ENCODE measurements around the gene GFOD1. TPM values are rescaled to one million over a fixed set of nuclear protein-coding genes. Genes with fewer than 3 reads are reported as not detected.
A peak's percentile ranks its signal among the peaks of the same experiment; 100 is the strongest.

The GFOD1 gene
- total RNA-seq, 4 donors from 2014 or later, result 16.1 to 30.7 (median 22.9) TPM

DNA sequence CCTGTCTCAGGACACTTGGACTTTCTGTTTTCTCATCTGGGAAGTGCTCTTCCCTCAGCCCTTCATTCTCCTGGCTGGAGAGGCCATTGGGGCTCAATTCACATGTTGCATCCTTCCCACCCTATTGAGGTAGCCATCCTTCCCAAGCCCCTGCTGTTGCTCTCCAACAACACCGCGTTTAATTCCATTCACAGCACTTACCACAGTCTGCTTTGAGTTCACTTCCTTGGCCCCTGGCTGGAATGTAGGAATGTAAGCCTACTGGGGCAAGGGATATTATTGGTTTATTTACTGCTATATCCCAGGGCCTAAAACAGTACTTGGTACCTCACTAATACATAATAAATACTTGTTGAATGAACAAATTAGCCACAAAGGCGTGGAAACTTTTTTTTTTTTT is 6.7 kb upstream of the GFOD1 start:
- Histone ChIP-seq H3K36me3 (no peaks in the 10 kb centered on the region), H3K9me3 (no peaks in the 10 kb centered on the region), H3K4me3 (no peak overlapping the region), H3K27me3 (no peaks in the 10 kb centered on the region), H3K27ac (no peak overlapping the region), H3K4me1 (peaks cover 0 to 7% (median 0%) of the 10 kb centered on the region in 3 donors)
- WGBS, 2 donors, result 81 to 87% methylated on average over 2 of the region's 3 CpGs
- intact Hi-C loops (cut with DNase I), result no loop called here
- no peak for DNase-seq
- no peak for TF ChIP-seq POLR2A (IDR thresholded peaks at IDR 0.05)
- no peak for TF ChIP-seq CTCF (IDR thresholded peaks at IDR 0.05)

GRCh38 chr6:13493147-13493546 is 5.7 kb upstream of the GFOD1 start:
- Histone ChIP-seq H3K27ac (no peak overlapping the region), H3K27me3 (no peaks in the 10 kb centered on the region), H3K4me3 (no peak overlapping the region), H3K4me1 (peaks cover 6 to 17% (median 6%) of the 10 kb centered on the region in 3 donors), H3K36me3 (no peaks in the 10 kb centered on the region), H3K9me3 (no peaks in the 10 kb centered on the region)
- WGBS, 2 donors, result 87 to 90% methylated on average over 3 of the region's 3 CpGs
- TF ChIP-seq CTCF (IDR thresholded peaks at IDR 0.05) (no peak), POLR2A (IDR thresholded peaks at IDR 0.05) (no peak)
- intact Hi-C loops (cut with DNase I), result no loop called here
- no peak for DNase-seq

- no peaks in the 10 kb centered on the region for H3K27me3 ChIP-seq
- WGBS, 2 donors, result 86 to 96% methylated on average over 2 of the region's 2 CpGs
- no peak overlapping the region for H3K27ac ChIP-seq
- H3K4me3 ChIP-seq, result no peak overlapping the region
- TF ChIP-seq POLR2A (IDR thresholded peaks at IDR 0.05) (no peak), CTCF (IDR thresholded peaks at IDR 0.05) (no peak)
- H3K4me1 ChIP-seq, result peaks cover 6 to 22% (median 7%) of the 10 kb centered on the region in 3 donors
- DNase-seq, result no peak
- no peaks in the 10 kb centered on the region for H3K9me3 ChIP-seq
- H3K36me3 ChIP-seq, result no peaks in the 10 kb centered on the region
- intact Hi-C loops (cut with DNase I), result no loop called here
Measured at GRCh38 chr6:13492357-13492756, 5.0 kb upstream of the GFOD1 start.

- intact Hi-C loops (cut with DNase I), result no loop called here
- WGBS, 2 donors, result 66 to 68% methylated on average over 3 of the region's 3 CpGs
- peaks cover 6 to 23% (median 7%) of the 10 kb centered on the region in 3 donors for H3K4me1 ChIP-seq
- H3K36me3 ChIP-seq, result no peaks in the 10 kb centered on the region
- H3K4me3 ChIP-seq, result no peak overlapping the region
- H3K9me3 ChIP-seq, result no peaks in the 10 kb centered on the region
- H3K27me3 ChIP-seq, result no peaks in the 10 kb centered on the region
- peak overlapping the region in 1 of 4 donors; percentile 34 for H3K27ac ChIP-seq
- DNase-seq, result no peak
- TF ChIP-seq POLR2A (IDR thresholded peaks at IDR 0.05), result no peak
- TF ChIP-seq CTCF (IDR thresholded peaks at IDR 0.05), result no peak
Measured at GRCh38 chr6:13491538-13491937, 4.1 kb upstream of the GFOD1 start.

GRCh38 chr6:13490402-13490801 is 3.0 kb upstream of the GFOD1 start:
- intact Hi-C loops (cut with DNase I), result no loop called here
- WGBS, 2 donors, result 83 to 93% methylated on average over 3 of the region's 3 CpGs
- no peak overlapping the region for H3K27ac ChIP-seq
- H3K9me3 ChIP-seq, result no peaks in the 10 kb centered on the region
- DNase-seq, result no peak
- H3K36me3 ChIP-seq, result no peaks in the 10 kb centered on the region
- H3K27me3 ChIP-seq, result no peaks in the 10 kb centered on the region
- no peak overlapping the region for H3K4me3 ChIP-seq
- TF ChIP-seq CTCF (IDR thresholded peaks at IDR 0.05) (no peak), POLR2A (IDR thresholded peaks at IDR 0.05) (no peak)
- peaks cover 7 to 34% (median 9%) of the 10 kb centered on the region in 3 donors for H3K4me1 ChIP-seq

Data from esophagus squamous epithelium (tissue), 5 donors.